Duodenal mucosa (tissue), 2 donors: ENCODE results near the gene KIAA0040.
A peak's percentile ranks its signal among the peaks of the same experiment; 100 is the strongest.

ENCODE experiments used
- H3K27ac ChIP-seq: one replicate; pipeline ENCODE4 v1.7.0; 2013; ENCODE audit warnings: low read depth, low read length
- H3K27me3 ChIP-seq, 2 donors: one replicate each; pipeline ENCODE4 v1.7.0; 2013; ENCODE audit warnings: low read length in 2 of 2, control low read depth in 1 of 2; ENCODE audit not compliant: insufficient read depth in 2 of 2, control insufficient read depth in 1 of 2
- H3K36me3 ChIP-seq, 2 donors: one replicate each; pipeline ENCODE4 v1.7.0; 2013; ENCODE audit warnings: low read length in 2 of 2, control low read depth in 1 of 2; ENCODE audit not compliant: insufficient read depth in 2 of 2, control insufficient read depth in 1 of 2
- H3K4me1 ChIP-seq, 2 donors: one replicate each; pipeline ENCODE4 v1.7.0; 2013; ENCODE audit warnings: low read length in 2 of 2, control low read depth in 1 of 2; ENCODE audit not compliant: insufficient read depth in 2 of 2, control insufficient read depth in 1 of 2
- H3K4me3 ChIP-seq, 2 donors: one replicate each; pipeline ENCODE4 v1.7.0; 2013; ENCODE audit warnings: low read length in 2 of 2, low read depth in 1 of 2
- H3K9ac ChIP-seq, 2 donors: one replicate each; pipeline ENCODE4 v1.7.0; 2013; ENCODE audit warnings: low read length in 2 of 2, low read depth in 1 of 2
- H3K9me3 ChIP-seq, 2 donors: one replicate each; pipeline ENCODE4 v1.7.0; 2013; ENCODE audit warnings: low read length in 2 of 2, control low read depth in 1 of 2; ENCODE audit not compliant: control insufficient read depth in 1 of 2

Gene KIAA0040

DNA sequence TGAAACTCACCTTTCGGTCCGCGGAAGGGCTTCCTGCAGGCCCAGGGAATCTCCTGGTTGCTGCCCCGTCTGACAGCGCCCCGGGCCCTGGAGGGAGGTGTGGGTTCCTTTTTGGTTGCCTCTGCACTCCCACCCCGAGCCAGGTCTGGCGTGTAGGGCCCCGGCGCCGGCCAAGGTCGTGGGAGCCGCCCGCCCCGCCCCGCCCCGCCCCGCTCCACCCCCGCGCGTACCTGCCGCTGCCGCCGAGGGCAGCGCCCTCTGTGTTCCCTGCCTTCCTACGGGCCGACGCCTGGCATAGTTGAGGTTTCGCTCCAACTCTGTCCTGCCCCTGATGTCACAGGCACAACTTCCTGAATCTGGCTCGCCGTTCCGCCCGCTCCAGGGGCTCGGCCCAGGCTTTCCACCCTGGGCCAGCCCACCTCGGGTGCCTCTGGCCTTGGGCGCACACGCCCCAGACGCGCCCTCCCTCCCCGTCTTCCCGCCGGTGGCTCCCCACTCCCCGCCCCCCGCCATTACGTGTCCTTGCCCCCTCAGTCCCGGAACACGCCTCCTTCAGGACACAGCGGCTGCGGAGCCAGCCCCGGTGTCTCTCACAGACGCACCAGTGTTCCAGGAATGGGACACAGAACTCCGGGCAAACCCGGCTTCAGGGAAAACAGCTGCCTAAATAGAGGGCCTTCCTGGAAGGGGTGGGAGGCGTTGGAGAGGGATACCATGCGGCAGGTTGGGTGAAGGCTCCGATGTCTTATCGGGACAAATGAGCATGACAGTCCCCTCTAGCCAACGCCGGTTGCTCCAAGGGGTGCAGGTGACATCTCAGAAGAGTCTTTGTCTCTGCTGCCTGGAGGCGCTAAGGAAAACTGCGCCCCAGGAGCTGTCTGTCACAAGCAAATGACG lies at the start of gene KIAA0040:
TSS of gene KIAA0040 (minus strand) at position 147 of the 897 bp plus-strand sequence. CDS start 31,763 bp downstream, outside the sequence.
- no peaks in the 10 kb centered on the region for H3K36me3 ChIP-seq
- peak within 1 kb of the TSS; percentile 79 for H3K27ac ChIP-seq
- H3K9ac ChIP-seq = peak within 1 kb of the TSS; percentile 87 to 97
- H3K27me3 ChIP-seq = no peaks in the 10 kb centered on the region
- peak within 1 kb of the TSS; percentile 65 to 89 for H3K4me3 ChIP-seq
- H3K9me3 ChIP-seq = no peaks in the 10 kb centered on the region
- peaks cover 39 to 44% of the 10 kb centered on the region in 2 donors for H3K4me1 ChIP-seq

DNA sequence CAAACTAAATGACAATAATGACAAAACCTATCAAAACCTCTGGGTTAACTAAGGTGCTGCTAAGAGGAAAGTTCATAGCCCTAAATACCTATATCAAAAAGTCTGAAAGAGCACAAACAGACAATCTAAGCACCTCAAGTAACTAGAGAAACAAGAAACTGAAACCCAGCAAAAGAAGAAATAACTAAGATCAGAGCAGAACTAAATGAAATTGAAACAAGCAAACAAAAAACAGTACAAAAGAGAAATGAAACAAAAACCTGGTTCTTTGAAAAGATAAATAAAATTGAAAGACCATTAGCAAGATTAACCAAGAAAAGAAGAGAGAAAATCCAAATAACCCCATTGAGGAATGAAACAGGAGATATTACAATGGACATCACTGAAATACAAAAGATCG lies 44.8 kb upstream of the KIAA0040 start:
- H3K27me3 ChIP-seq = no peaks in the 10 kb centered on the region
- H3K36me3 ChIP-seq = no peaks in the 10 kb centered on the region
- no peaks in the 10 kb centered on the region for H3K4me1 ChIP-seq
- H3K9ac ChIP-seq = no peak overlapping the region
- no peak overlapping the region for H3K4me3 ChIP-seq
- H3K9me3 ChIP-seq = no peaks in the 10 kb centered on the region
- no peak overlapping the region for H3K27ac ChIP-seq

DNA sequence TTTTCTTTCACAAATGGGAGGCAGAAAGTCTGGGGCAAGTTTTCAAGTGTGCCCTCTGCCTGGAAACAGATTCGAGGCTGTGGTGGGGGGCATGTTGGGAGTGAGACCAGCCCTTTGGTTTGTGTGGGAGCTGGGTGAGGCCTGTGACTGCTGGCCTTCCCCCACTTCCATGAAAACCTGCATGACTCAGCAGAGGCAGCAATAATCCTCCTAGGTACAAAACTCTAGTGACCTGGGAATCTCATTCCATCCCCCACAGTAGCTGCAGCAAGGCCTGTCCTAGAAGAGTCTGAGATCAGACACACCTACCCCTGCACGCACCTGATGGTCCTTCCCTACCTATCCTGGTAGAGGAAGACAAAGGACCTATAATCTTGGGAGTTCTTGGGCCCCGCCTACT lies 42.1 kb upstream of the KIAA0040 start:
- Histone ChIP-seq H3K4me3 (no peak overlapping the region), H3K27ac (no peak overlapping the region), H3K27me3 (no peaks in the 10 kb centered on the region), H3K4me1 (no peaks in the 10 kb centered on the region), H3K36me3 (no peaks in the 10 kb centered on the region), H3K9me3 (no peaks in the 10 kb centered on the region), H3K9ac (no peak overlapping the region)

DNA sequence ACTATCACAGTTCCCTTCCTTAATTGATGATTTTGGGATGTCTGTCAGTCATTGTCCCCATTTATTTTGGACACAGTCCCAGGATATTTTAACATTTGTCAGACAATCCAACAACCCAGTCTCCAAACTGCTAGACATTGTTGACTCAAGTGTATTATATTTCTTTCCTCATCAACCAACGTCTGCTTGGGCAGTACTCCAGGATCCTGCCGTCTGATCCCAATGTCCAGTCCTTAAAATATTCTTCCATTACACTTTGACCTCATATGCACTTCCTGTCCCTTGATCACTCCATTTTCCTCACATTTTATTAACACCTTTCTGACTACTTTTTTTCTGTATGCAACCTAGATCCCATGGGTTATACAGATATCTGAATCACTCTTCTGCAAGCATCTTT lies 39.8 kb upstream of the KIAA0040 start:
- Histone ChIP-seq H3K4me3 (no peak overlapping the region), H3K9me3 (no peaks in the 10 kb centered on the region), H3K27me3 (no peaks in the 10 kb centered on the region)

DNA sequence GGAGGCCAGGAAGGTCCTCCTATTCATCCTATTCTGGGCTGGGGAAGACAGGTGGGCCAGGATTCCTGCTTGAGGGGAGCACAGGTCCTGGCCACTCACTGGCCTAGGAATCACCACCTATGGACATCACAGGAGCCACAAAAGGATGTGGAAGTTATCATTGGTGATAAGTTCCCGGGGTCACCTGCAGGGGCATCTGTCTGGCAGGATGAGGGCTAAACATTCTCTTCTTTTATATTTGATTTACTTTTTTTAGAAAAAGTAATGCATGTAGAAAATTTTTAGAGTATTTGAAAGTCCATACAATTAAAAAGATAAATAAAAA lies 33.2 kb upstream of the KIAA0040 start:
- no peak overlapping the region for H3K4me3 ChIP-seq
- no peaks in the 10 kb centered on the region for H3K9me3 ChIP-seq
- H3K9ac ChIP-seq = no peak overlapping the region
- peaks cover 10 to 14% of the 10 kb centered on the region in 2 donors for H3K4me1 ChIP-seq
- no peaks in the 10 kb centered on the region for H3K36me3 ChIP-seq
- no peak overlapping the region for H3K27ac ChIP-seq
- H3K27me3 ChIP-seq = no peaks in the 10 kb centered on the region

More for the DNA sequence above, 39.8 kb upstream of the KIAA0040 start:
- no peaks in the 10 kb centered on the region for H3K36me3 ChIP-seq
- no peak overlapping the region for H3K27ac ChIP-seq
- no peaks in the 10 kb centered on the region for H3K4me1 ChIP-seq
- H3K9ac ChIP-seq = no peak overlapping the region

DNA sequence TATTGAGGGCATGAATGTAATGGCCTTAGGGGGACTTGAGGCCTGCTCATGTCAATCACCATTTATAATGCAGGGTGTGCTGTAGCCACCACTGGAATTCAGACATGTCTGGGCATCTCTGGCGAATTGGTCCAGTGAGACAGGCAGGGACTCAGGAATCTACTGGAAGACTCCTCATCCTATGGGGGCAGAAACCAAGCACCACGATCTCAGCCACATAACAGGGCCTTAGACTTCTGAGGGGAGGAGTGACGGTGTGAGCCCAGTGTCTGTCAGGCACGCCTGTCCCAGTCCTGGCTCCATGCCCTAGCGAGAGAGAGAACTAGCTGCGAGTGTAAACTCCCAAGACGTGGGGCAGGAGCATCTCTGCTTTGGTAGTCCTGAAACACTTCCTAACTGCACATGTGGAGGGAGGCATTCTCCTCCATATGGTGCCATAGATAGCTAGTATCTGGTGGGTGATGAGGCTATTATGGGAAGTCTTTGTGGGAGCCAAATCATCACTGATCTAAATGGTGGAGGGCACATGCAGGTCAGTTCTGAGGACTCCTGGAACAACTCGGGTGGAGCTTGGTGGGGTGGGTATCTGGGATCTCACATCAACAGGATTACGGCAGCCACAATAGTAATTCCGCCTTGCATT lies 29.8 kb upstream of the KIAA0040 start:
- Histone ChIP-seq H3K9ac (no peak overlapping the region), H3K27me3 (no peaks in the 10 kb centered on the region), H3K27ac (no peak overlapping the region), H3K4me1 (peaks cover 31 to 39% of the 10 kb centered on the region in 2 donors), H3K36me3 (no peaks in the 10 kb centered on the region), H3K4me3 (no peak overlapping the region), H3K9me3 (no peaks in the 10 kb centered on the region)

DNA sequence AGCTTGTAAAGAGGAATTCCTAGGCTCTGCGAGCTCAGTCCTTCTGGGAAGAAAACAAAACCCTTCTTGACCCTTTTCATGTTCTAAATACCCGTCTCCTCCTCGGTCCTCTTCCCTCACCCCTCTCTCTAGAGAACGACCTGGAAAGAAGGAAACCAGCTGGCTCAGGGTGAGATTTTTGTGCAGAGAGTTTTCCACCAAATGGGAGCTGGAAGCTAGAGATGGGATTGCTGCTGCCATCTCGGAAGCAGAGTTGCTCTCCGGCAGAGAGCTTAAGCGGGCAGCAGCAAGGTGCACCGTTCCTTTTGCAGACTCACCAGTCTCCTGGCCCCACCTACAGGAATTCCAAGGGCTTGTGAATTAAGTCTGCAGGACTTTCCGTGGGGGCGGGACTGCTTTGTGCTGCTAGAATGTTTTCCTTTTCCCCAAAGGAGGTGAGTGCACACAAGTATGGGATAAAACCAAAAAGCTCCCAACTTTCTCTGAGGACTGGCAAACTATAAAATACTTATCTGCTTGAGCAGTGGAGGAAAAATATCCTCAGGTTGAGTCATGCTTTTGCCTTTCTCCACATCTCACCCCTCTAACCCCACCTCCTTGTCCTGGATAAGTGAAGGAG lies 29.1 kb upstream of the KIAA0040 start:
- Histone ChIP-seq H3K9ac (no peak overlapping the region), H3K27me3 (no peaks in the 10 kb centered on the region), H3K27ac (no peak overlapping the region), H3K36me3 (no peaks in the 10 kb centered on the region), H3K4me3 (no peak overlapping the region), H3K9me3 (no peaks in the 10 kb centered on the region), H3K4me1 (peaks cover 31 to 42% of the 10 kb centered on the region in 2 donors)

DNA sequence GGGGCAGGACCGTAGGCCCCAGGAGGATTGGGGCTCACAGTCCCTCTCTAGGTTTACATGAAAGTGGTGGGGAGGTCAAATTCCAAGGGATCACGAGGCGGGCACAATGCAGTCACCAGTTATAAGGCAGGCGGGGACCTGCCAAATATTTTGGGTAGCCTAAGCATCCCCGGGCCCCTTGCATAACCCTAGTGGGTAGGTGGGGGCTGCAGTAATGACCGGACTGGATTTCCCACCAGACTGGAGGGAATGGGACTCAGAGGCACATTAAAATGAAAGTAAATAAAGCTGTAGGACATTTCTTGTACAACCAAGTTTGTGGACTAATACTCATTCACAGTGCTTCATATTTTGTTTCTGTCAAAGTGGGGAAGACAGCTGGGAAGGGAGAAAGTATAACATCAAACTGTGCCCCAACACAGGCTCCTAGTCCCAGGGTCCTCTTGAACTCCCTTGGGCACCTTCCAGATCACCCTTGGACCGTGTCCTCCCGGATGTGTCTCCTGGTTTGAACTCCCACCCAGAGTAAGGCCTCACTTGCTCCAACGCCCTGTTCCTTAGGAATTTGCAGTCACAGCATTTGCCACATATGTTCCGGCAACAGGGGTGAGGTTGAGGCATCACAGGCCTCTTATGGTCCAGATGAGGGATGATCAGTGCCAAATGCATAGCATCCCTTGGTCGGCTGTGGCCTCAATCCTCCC lies 28.4 kb upstream of the KIAA0040 start:
- H3K27ac ChIP-seq = no peak overlapping the region
- H3K36me3 ChIP-seq = no peaks in the 10 kb centered on the region
- H3K9me3 ChIP-seq = no peaks in the 10 kb centered on the region
- H3K4me3 ChIP-seq = no peak overlapping the region
- H3K27me3 ChIP-seq = no peaks in the 10 kb centered on the region
- H3K4me1 ChIP-seq = peaks cover 31 to 42% of the 10 kb centered on the region in 2 donors
- H3K9ac ChIP-seq = no peak overlapping the region

DNA sequence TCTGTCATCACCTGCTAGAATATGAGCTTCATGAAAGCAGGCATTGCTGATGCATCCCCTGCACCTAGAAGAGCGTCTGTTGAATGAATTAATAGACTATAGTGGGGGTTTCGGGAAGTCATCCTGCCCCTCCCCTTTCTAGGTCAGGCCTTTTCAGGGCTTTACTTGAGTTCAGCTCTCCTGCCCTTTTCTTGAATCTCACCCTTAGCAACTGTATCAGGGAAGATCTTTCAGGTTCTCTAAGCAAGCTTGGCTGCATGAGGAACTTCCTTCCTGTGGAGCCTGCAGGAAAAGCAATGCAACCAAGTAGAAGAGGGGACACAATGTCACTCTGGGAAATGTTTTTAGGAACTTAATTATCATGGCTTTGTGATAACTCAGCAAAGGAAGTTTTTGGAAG lies 27.2 kb upstream of the KIAA0040 start:
- peaks cover 31 to 42% of the 10 kb centered on the region in 2 donors for H3K4me1 ChIP-seq
- H3K27ac ChIP-seq = no peak overlapping the region
- H3K27me3 ChIP-seq = no peaks in the 10 kb centered on the region
- no peaks in the 10 kb centered on the region for H3K9me3 ChIP-seq
- H3K9ac ChIP-seq = no peak overlapping the region
- H3K36me3 ChIP-seq = no peaks in the 10 kb centered on the region
- no peak overlapping the region for H3K4me3 ChIP-seq
